Lung (tissue), 12 donors: ENCODE measurements around the gene RASA3. TPM values are rescaled to one million over a fixed set of nuclear protein-coding genes. Genes with fewer than 3 reads are reported as not detected.

ENCODE experiments used
- ATAC-seq: fragments of 200-7000 bp; cut with Tn5 transposase; one replicate; pipeline ENCODE4 v1.9.1; 2020; ENCODE audit warnings: moderate number of reproducible peaks; ENCODE audit not compliant: insufficient read depth, low FRiP score
- DNase-seq, 3 donors: peaks; one replicate each; pipeline ENCODE4 v3.0.0-alpha.2; 2013 to 2017
- H3K27ac ChIP-seq, 2 donors: one replicate each; pipeline ENCODE4 v1.5.1; 2013; ENCODE audit warnings: mild to moderate bottlenecking in 2 of 2, moderate library complexity in 2 of 2, control low read depth in 1 of 2, inconsistent platforms in 1 of 2, low read depth in 1 of 2, low read length in 1 of 2
- H3K27me3 ChIP-seq, 3 donors: one replicate each; pipeline ENCODE4 v1.5.1; 2013; ENCODE audit warnings: low read length in 2 of 3; ENCODE audit not compliant: control insufficient read depth in 3 of 3, insufficient read depth in 3 of 3
- H3K36me3 ChIP-seq, 4 donors: one replicate each; pipeline ENCODE4 v1.5.1; 2013; ENCODE audit warnings: low read length in 4 of 4, mild to moderate bottlenecking in 1 of 4, moderate library complexity in 1 of 4; ENCODE audit not compliant: control insufficient read depth in 4 of 4, insufficient read depth in 4 of 4
- H3K4me1 ChIP-seq, 5 donors: one replicate each; pipeline ENCODE4 v1.5.1; 2013; ENCODE audit warnings: low read length in 5 of 5, mild to moderate bottlenecking in 2 of 5, moderate library complexity in 1 of 5; ENCODE audit not compliant: control insufficient read depth in 5 of 5, insufficient read depth in 5 of 5
- H3K4me3 ChIP-seq: one replicate; pipeline ENCODE4 v1.5.1; 2013; ENCODE audit warnings: mild to moderate bottlenecking, control low read depth, moderate library complexity
- H3K9ac ChIP-seq, 2 donors: one replicate each; pipeline ENCODE4 v1.5.1; 2013; ENCODE audit warnings: low read length in 2 of 2, control low read depth in 1 of 2; ENCODE audit not compliant: insufficient read depth in 1 of 2
- H3K9me3 ChIP-seq, 4 donors: one replicate each; pipeline ENCODE4 v1.5.1; 2013; ENCODE audit warnings: low read length in 3 of 4, mild to moderate bottlenecking in 1 of 4, moderate library complexity in 1 of 4; ENCODE audit not compliant: control insufficient read depth in 4 of 4, insufficient read depth in 3 of 4
- WGBS, 2 donors: extraction: QIAGEN DNeasy Blood & Tissue Kit; methylation state at CpG; one replicate each; pipeline ENCODE4 v1.1.7; 2013; 5-methylcytosine and 5-hydroxymethylcytosine counted together
- polyA plus RNA-seq, 2 donors: library from polyadenylated mRNA; stranded (reverse); fragments of 200-250 nt; gene quantifications; one replicate each; pipeline ENCODE4 v1.2.1, GENCODE V29; 2013
- total RNA-seq, 2 donors: library from RNA; depleted of rRNA in 1 of 2; stranded (reverse); fragments of >200 nt in 1 of 2; gene quantifications; one replicate each; pipeline ENCODE4 v1.2.1, GENCODE V29; 2014 to 2021
- TF ChIP-seq, protein P1 (sequence below): IDR thresholded peaks from 2 replicates; pipeline ENCODE4 v1.5.1; 2012; ENCODE audit warnings: mild to moderate bottlenecking; ENCODE audit errors: control extremely low read depth, extremely low read depth
- donor health status: control.
- donor health status: control.
- donor health status: Bipolar disorder and iron deficiency.
- donor health status: healthy.
- donor health status: DM: yes; HTN: yes; CAD: no.

Gene RASA3
- total and polyA plus RNA-seq, 4 donors = 7.4 to 22.8 (median 16.2) TPM

DNA sequence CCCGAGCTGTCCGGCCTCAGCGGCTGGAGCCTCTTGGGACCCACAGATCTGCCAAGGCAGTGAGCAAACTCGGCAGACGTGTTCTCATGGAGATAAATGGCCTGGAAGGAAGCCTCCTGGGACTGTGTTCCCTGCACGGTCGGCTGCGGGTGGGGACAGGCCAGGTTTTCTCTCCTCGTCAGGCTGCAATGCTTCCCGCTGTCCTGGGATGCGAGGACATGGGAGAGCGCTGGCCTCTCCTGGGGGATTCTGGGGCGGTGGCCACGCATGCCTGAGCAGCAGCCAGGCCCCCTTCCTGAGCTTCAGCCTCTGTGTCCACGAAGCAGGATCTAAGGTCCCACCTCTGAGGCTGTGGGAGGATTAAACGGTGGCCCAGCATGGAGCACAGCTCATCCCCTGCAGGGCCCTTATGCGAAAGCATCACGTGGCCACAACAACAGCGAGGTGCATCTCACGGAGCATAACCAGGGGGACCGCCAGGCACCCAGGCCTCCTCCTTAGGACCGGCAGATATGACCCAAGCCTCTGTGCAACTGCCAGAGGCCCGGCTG, 137.3 kb downstream of the RASA3 start:
- Histone ChIP-seq H3K9ac (no peak overlapping the region), H3K4me3 (no peak overlapping the region), H3K36me3 (peaks cover 0 to 34% (median 13%) of the 10 kb centered on the region in 4 donors), H3K27me3 (no peaks in the 10 kb centered on the region), H3K27ac (no peak overlapping the region), H3K4me1 (peaks cover 0 to 12% (median 4%) of the 10 kb centered on the region in 5 donors), H3K9me3 (peaks cover 0 to 2% (median 0%) of the 10 kb centered on the region in 4 donors)
- DNase-seq (no peak), ATAC-seq (no peak)
- WGBS, 2 donors = 91 to 97% methylated on average over 23 of the region's 23 CpGs
- TF ChIP-seq, protein P1, sequence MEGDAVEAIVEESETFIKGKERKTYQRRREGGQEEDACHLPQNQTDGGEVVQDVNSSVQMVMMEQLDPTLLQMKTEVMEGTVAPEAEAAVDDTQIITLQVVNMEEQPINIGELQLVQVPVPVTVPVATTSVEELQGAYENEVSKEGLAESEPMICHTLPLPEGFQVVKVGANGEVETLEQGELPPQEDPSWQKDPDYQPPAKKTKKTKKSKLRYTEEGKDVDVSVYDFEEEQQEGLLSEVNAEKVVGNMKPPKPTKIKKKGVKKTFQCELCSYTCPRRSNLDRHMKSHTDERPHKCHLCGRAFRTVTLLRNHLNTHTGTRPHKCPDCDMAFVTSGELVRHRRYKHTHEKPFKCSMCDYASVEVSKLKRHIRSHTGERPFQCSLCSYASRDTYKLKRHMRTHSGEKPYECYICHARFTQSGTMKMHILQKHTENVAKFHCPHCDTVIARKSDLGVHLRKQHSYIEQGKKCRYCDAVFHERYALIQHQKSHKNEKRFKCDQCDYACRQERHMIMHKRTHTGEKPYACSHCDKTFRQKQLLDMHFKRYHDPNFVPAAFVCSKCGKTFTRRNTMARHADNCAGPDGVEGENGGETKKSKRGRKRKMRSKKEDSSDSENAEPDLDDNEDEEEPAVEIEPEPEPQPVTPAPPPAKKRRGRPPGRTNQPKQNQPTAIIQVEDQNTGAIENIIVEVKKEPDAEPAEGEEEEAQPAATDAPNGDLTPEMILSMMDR = no peak

DNA sequence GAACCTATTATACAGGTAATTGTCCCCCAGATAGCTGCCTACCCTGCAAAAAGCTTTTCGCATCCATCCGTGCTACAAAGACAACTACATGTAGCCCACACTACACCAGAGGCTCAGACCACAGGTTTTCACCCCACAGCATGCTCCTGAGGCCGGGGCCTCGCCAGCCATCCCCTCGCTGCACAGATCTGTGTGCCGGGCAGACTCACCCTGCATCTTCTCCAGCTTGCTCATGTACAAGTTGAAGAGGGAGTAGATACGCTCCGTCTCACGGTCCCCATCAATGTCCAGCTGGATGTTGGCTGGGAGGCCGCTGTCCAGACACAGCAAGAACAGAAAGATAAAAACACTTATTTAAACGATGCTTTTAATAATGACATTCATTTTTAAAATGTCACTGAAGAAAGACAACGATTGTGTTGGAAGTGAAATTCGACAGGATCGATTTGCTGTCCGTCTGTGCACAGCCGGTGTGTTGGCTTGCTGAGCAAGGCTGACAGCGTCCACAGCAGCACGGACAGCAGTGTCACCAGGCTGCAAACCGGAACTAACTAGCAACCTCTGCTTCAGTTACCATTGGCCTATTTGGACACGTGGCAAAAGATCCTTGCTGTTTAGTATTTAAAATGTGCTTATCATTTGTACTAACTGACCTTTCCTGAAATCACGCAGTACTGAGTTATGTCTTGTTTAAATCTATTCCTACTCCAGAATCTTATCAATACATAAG, 140.0 kb downstream of the RASA3 start:
- H3K4me3 ChIP-seq = no peak overlapping the region

DNA sequence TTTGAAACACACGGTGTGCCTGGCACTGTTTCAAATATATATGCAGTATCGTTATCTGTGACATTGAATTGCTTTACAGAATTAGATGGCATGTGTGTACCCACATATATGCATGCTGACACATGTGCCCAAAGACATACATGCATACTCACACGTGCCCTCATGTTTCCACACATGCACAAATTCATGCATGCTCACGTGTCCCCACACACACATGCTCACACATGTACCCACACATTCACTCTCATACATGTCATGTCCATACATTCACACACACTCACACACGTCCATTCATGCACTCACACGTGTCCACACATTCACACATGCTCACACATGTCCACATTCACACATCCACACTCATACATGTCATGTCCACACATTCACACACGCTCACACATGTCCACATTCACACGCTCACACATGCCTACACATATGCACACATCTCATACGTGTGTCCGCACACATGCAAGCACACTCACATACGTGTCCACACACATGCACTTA, 140.7 kb downstream of the RASA3 start:
- peaks cover 0 to 30% (median 16%) of the 10 kb centered on the region in 4 donors for H3K36me3 ChIP-seq
- no peak overlapping the region for H3K27ac ChIP-seq
- 90 to 92% methylated on average over 11 of the region's 11 CpGs for WGBS, 2 donors
- H3K9me3 ChIP-seq = peaks cover 0 to 2% (median 0%) of the 10 kb centered on the region in 4 donors
- TF ChIP-seq, protein P1 = no peak
- no peak for DNase-seq
- no peaks in the 10 kb centered on the region for H3K27me3 ChIP-seq
- H3K4me3 ChIP-seq = no peak overlapping the region
- no peak overlapping the region for H3K9ac ChIP-seq
- ATAC-seq = no peak
- peaks cover 0 to 2% (median 0%) of the 10 kb centered on the region in 5 donors for H3K4me1 ChIP-seq

More for the DNA sequence above, 140.0 kb downstream of the RASA3 start:
- peaks cover 0 to 34% (median 16%) of the 10 kb centered on the region in 4 donors for H3K36me3 ChIP-seq
- no peak overlapping the region for H3K27ac ChIP-seq
- DNase-seq = no peak
- TF ChIP-seq, protein P1 = no peak
- peaks cover 0 to 2% (median 0%) of the 10 kb centered on the region in 4 donors for H3K9me3 ChIP-seq
- 93 to 95% methylated on average over 21 of the region's 21 CpGs for WGBS, 2 donors
- H3K9ac ChIP-seq = no peak overlapping the region
- no peaks in the 10 kb centered on the region for H3K27me3 ChIP-seq
- no peak for ATAC-seq
- peaks cover 0 to 2% (median 0%) of the 10 kb centered on the region in 5 donors for H3K4me1 ChIP-seq
